IMR-90 (cell line): ENCODE results near the gene JPT1. TPM values are rescaled to one million over a fixed set of nuclear protein-coding genes. Genes with fewer than 3 reads are reported as not detected.

Source experiments
- ATAC-seq: fragments of 200-7000 bp; cut with Tn5 transposase; 2 replicates; pipeline ENCODE4 v1.9.1; 2020; ENCODE audit warnings: low read depth, mild to moderate bottlenecking, moderate library complexity
- BruUV-seq: library from RNA; stranded (reverse); fragments of 400-500 nt; replicated peaks from 2 replicates; lab custom pipeline; 2021; lab: Mats Ljungman, UMichigan
- CTCF ChIA-PET: fragments of 300-600 bp; formaldehyde crosslinking; extraction: SDS; loops from one replicate; lab custom pipeline; 2021; ENCODE audit warnings: antibody characterized with exemption; lab: Yijun Ruan, JAX
- POLR2A ChIA-PET: fragments of 300-600 bp; sonication (Branson Sonifier 250); formaldehyde crosslinking; loops from one replicate; lab custom pipeline; 2022; ENCODE audit warnings: antibody characterized with exemption; ENCODE audit not compliant: unreplicated experiment; lab: Charles Lee
- DNase-seq: peaks from one replicate; pipeline ENCODE4 v3.0.0; 2013
- H2AFZ ChIP-seq: replicated peaks from 2 replicates; pipeline ENCODE3; 2013; ENCODE audit warnings: low read length, mild to moderate bottlenecking; ENCODE audit not compliant: poor library complexity
- H2AK5ac ChIP-seq: 2 replicates; pipeline ENCODE4 v1.6.1; 2013; ENCODE audit warnings: low read depth, low read length, inconsistent platforms
- H2AK9ac ChIP-seq: replicated peaks from 2 replicates; pipeline ENCODE3; 2013; ENCODE audit warnings: mild to moderate bottlenecking, low read depth, low read length, moderate library complexity; ENCODE audit not compliant: poor library complexity
- H2BK120ac ChIP-seq: 2 replicates; pipeline ENCODE4 v1.6.1; 2013; ENCODE audit warnings: low read depth, low read length, inconsistent platforms
- H2BK15ac ChIP-seq: 3 replicates; pipeline ENCODE4 v1.6.1; 2013; ENCODE audit warnings: low read depth, low read length, inconsistent platforms
- H2BK20ac ChIP-seq: 2 replicates; pipeline ENCODE4 v1.6.1; 2013; ENCODE audit warnings: low read depth, mild to moderate bottlenecking, inconsistent platforms, low read length, moderate library complexity
- H2BK5ac ChIP-seq: 2 replicates; pipeline ENCODE4 v1.6.1; 2013; ENCODE audit warnings: mild to moderate bottlenecking, low read depth, low read length, inconsistent platforms; ENCODE audit not compliant: poor library complexity, severe bottlenecking
- H3K14ac ChIP-seq: replicated peaks from 2 replicates; pipeline ENCODE4 v1.6.1; 2013; ENCODE audit warnings: low read depth, low read length, inconsistent platforms
- H3K18ac ChIP-seq: 2 replicates; pipeline ENCODE4 v1.6.1; 2013; ENCODE audit warnings: low read depth, low read length, control low read depth
- H3K23ac ChIP-seq: 2 replicates; pipeline ENCODE4 v1.6.1; 2013; ENCODE audit warnings: low read depth, low read length, inconsistent platforms
- H3K27ac ChIP-seq: 2 replicates; pipeline ENCODE4 v1.5.1; 2013; ENCODE audit warnings: mild to moderate bottlenecking, control low read depth, low read length; ENCODE audit not compliant: insufficient read depth
- H3K27me3 ChIP-seq: 2 replicates; pipeline ENCODE4 v1.6.1; 2013; ENCODE audit warnings: low read length; ENCODE audit not compliant: control insufficient read depth, insufficient read depth
- H3K36me3 ChIP-seq: 2 replicates; pipeline ENCODE4 v1.6.1; 2013; ENCODE audit warnings: low read length, mixed read lengths; ENCODE audit not compliant: control insufficient read depth, insufficient read depth
- H3K4ac ChIP-seq: 2 replicates; pipeline ENCODE4 v1.6.1; 2013; ENCODE audit warnings: low read depth, low read length, inconsistent platforms
- H3K4me1 ChIP-seq: 2 replicates; pipeline ENCODE4 v1.6.1; 2013; ENCODE audit warnings: low read length, mixed read lengths; ENCODE audit not compliant: control insufficient read depth, insufficient read depth
- H3K4me2 ChIP-seq: 2 replicates; pipeline ENCODE4 v1.6.1; 2013; ENCODE audit warnings: low read depth, mild to moderate bottlenecking, control low read depth, low read length, moderate library complexity
- H3K4me3 ChIP-seq: 2 replicates; pipeline ENCODE4 v1.5.1; 2013; ENCODE audit warnings: low read depth, mild to moderate bottlenecking, control low read depth, low read length, moderate library complexity; ENCODE audit not compliant: insufficient read depth
- H3K56ac ChIP-seq: 2 replicates; pipeline ENCODE4 v1.6.1; 2013; ENCODE audit warnings: low read length, inconsistent platforms; ENCODE audit not compliant: insufficient read depth; ENCODE audit errors: extremely low read depth
- H3K79me1 ChIP-seq, 2 experiments: 2 replicates each; pipeline ENCODE4 v1.6.1; 2013; ENCODE audit warnings: low read length in 2 of 2, inconsistent platforms in 1 of 2, low read depth in 1 of 2
- H3K9ac ChIP-seq: 2 replicates; pipeline ENCODE4 v1.6.1; 2013; ENCODE audit warnings: low read depth, low read length, control low read depth
- H3K9me1 ChIP-seq: 2 replicates; pipeline ENCODE4 v1.6.1; 2013; ENCODE audit warnings: low read length, inconsistent platforms; ENCODE audit not compliant: insufficient read depth
- H3K9me3 ChIP-seq: 2 replicates; pipeline ENCODE4 v1.6.1; 2013; ENCODE audit warnings: low read length; ENCODE audit not compliant: control insufficient read depth, insufficient read depth
- H4K20me1 ChIP-seq: 2 replicates; pipeline ENCODE4 v1.6.1; 2013; ENCODE audit warnings: low read length, inconsistent platforms; ENCODE audit not compliant: insufficient read depth
- H4K5ac ChIP-seq: 2 replicates; pipeline ENCODE4 v1.6.1; 2013; ENCODE audit warnings: mild to moderate bottlenecking, low read depth, low read length, control low read depth
- H4K8ac ChIP-seq, 2 experiments: 2 replicates each; pipeline ENCODE4 v1.6.1; 2013; ENCODE audit warnings: low read depth in 2 of 2, low read length in 2 of 2, control low read depth in 1 of 2, inconsistent platforms in 1 of 2
- H4K91ac ChIP-seq: 2 replicates; pipeline ENCODE4 v1.6.1; 2013; ENCODE audit warnings: low read depth, low read length, inconsistent platforms; ENCODE audit not compliant: insufficient read depth
- BHLHE40 ChIP-seq: fragments of 150-350 bp; IDR thresholded peaks from 2 replicates; pipeline ENCODE4 v1.6.1; 2016; ENCODE audit warnings: mild to moderate bottlenecking, low read depth, low read length
- CEBPB ChIP-seq: IDR thresholded peaks from 2 replicates; pipeline ENCODE4 v1.6.1; 2012; ENCODE audit warnings: low read depth, low read length, improper control_type of control experiment
- CHD1 ChIP-seq: IDR thresholded peaks from 2 replicates; pipeline ENCODE4 v1.6.1; 2012; ENCODE audit warnings: low read depth, low read length, improper control_type of control experiment
- CTCF ChIP-seq: conservative IDR thresholded peaks from 2 replicates; pipeline ENCODE4 v1.5.1; 2012; ENCODE audit warnings: mild to moderate bottlenecking, low read depth, low read length, improper control_type of control experiment
- MXI1 ChIP-seq: IDR thresholded peaks from 2 replicates; pipeline ENCODE4 v1.6.1; 2012; ENCODE audit warnings: low read depth, mild to moderate bottlenecking, low read length, moderate library complexity, borderline replicate concordance
- RAD21 ChIP-seq: IDR thresholded peaks from 2 replicates; pipeline ENCODE4 v1.6.1; 2012; ENCODE audit warnings: low read length, improper control_type of control experiment
- WGBS, 2 experiments: methylation state at CpG; one replicate each; pipeline versions ENCODE4 v1.1.5 to v1.1.7; 2013; ENCODE audit warnings: missing lambda C conversion rate in 2 of 2; ENCODE audit not compliant: insufficient read length in 1 of 2; ENCODE audit errors: extremely low coverage in 2 of 2; 5-methylcytosine and 5-hydroxymethylcytosine counted together
- dilution Hi-C: fragments of 300-500 bp; cut with HindIII; formaldehyde crosslinking; loops from one replicate; pipeline ENCODE4 v1.14.3; 2018; ENCODE audit warnings: low sequenced_read_pairs; ENCODE audit not compliant: unreplicated experiment
- in situ Hi-C: fragments of 300-500 bp; cut with MboI; formaldehyde crosslinking; loops from 3 replicates; pipeline ENCODE4 v1.14.3; 2019; ENCODE audit warnings: low sequenced_read_pairs, inconsistent platforms, mixed read lengths
- intact Hi-C: fragments of 100-400 bp; cut with micrococcal nuclease; formaldehyde crosslinking; loops from 2 replicates; pipeline ENCODE4 v1.10.0; 2022
- polyA plus RNA-seq, 3 experiments: library from polyadenylated mRNA; depleted of rRNA; stranded (reverse); fragments of >200 nt; gene quantifications; 2 replicates each; pipeline ENCODE4 v1.2.3, GENCODE V29; 2012; ENCODE audit warnings: low replicate concordance in 1 of 3
- total RNA-seq: library from RNA; depleted of rRNA; stranded (reverse); fragments of >200 nt; gene quantifications from 2 replicates; pipeline ENCODE4 v1.2.3, GENCODE V29; 2012
- TF ChIP-seq, protein P1 (sequence below): fragments of 150-350 bp; IDR thresholded peaks from 2 replicates; pipeline ENCODE4 v1.6.1; 2016; ENCODE audit warnings: low read depth, mild to moderate bottlenecking, low read length, moderate library complexity, borderline replicate concordance

The JPT1 gene
- total and polyA plus RNA-seq, 2 of the 4 experiments (the other 2 are of a cell fraction) = 118 to 272 TPM

GRCh38 chr17:75168998-75169397 lies 14.7 kb upstream of the JPT1 start:
- Histone ChIP-seq H4K5ac (no peak overlapping the region), H3K79me1 (peaks cover 10 to 46% of the 10 kb centered on the region in 2 experiments), H3K4me1 (no peaks in the 10 kb centered on the region), H2BK20ac (no peak overlapping the region), H2BK5ac (no peak overlapping the region), H4K8ac (no peak overlapping the region), H3K9me1 (no peaks in the 10 kb centered on the region), H2BK15ac (no peak overlapping the region), H4K91ac (no peak overlapping the region), H3K14ac (no peak overlapping the region), H3K4ac (no peak overlapping the region), H4K20me1 (peaks cover 18% of the 10 kb centered on the region), H2AK5ac (no peak overlapping the region), H3K23ac (no peak overlapping the region), H2AFZ (no peak overlapping the region), H3K27ac (no peak overlapping the region), H3K56ac (no peak overlapping the region), H3K27me3 (no peaks in the 10 kb centered on the region), H2BK120ac (no peak overlapping the region), H3K36me3 (peaks cover 55% of the 10 kb centered on the region), H3K4me3 (no peak overlapping the region), H3K18ac (no peak overlapping the region), H3K9ac (no peak overlapping the region), H3K4me2 (no peak overlapping the region), H2AK9ac (peak overlapping the region; percentile 65), H3K9me3 (no peaks in the 10 kb centered on the region)
- in situ Hi-C loops = no loop called here
- CTCF ChIA-PET = interaction anchor here (0.6 to 0.7 kb wide), 3 partner anchors 18 to 150 kb away, joined by 3 read pairs; no protein-coding TSS in a partner anchor
- POLR2A ChIA-PET = no interaction called here
- WGBS, 2 experiments = 100% methylated on average over 1 of the region's 4 CpGs; no CpG with 5 or more reads in 1 of the 2 experiments
- TF ChIP-seq CHD1 (no peak), BHLHE40 (no peak), CEBPB (no peak), RAD21 (no peak), MXI1 (no peak), CTCF (no peak)
- TF ChIP-seq, protein P1, sequence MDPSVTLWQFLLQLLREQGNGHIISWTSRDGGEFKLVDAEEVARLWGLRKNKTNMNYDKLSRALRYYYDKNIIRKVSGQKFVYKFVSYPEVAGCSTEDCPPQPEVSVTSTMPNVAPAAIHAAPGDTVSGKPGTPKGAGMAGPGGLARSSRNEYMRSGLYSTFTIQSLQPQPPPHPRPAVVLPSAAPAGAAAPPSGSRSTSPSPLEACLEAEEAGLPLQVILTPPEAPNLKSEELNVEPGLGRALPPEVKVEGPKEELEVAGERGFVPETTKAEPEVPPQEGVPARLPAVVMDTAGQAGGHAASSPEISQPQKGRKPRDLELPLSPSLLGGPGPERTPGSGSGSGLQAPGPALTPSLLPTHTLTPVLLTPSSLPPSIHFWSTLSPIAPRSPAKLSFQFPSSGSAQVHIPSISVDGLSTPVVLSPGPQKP = no peak
- dilution Hi-C loops = no loop called here
- DNase-seq (no peak), ATAC-seq (no peak)
- no TSS peak for BruUV-seq
- intact Hi-C loops = no loop called here
